WTC11 (cell line): ENCODE results near the gene HDGFL3. TPM values are rescaled to one million over a fixed set of nuclear protein-coding genes. Genes with fewer than 3 reads are reported as not detected.

ENCODE experiments used
- ATAC-seq: fragments of 200-7000 bp; cut with Tn5 transposase; 2 replicates; pipeline ENCODE4 v1.10.0; 2021; ENCODE audit warnings: mild to moderate bottlenecking, moderate library complexity
- CTCF ChIA-PET: fragments of 300-600 bp; sonication (Branson Sonifier 250); formaldehyde crosslinking; loops from one replicate; lab custom pipeline; 2021; ENCODE audit warnings: antibody characterized with exemption; lab: Charles Lee
- POLR2A ChIA-PET: fragments of 350-600 bp; sonication (Branson Sonifier 250); formaldehyde crosslinking; loops from one replicate; lab custom pipeline; 2021; ENCODE audit warnings: antibody characterized with exemption; lab: Charles Lee
- DNase-seq: peaks from one replicate; pipeline ENCODE4 v3.0.0; 2021; ENCODE audit warnings: low spot score
- H3K27ac Mint-ChIP-seq: 2 replicates; pipeline ENCODE4 v1.8.0; 2021; ENCODE audit warnings: mixed read lengths
- H3K27me3 Mint-ChIP-seq: 2 replicates; pipeline ENCODE4 v1.8.0; 2021; ENCODE audit warnings: low read depth, mild to moderate bottlenecking, moderate library complexity, mixed read lengths
- H3K36me3 Mint-ChIP-seq: 2 replicates; pipeline ENCODE4 v1.8.0; 2021; ENCODE audit warnings: mixed read lengths
- H3K4me1 Mint-ChIP-seq: 2 replicates; pipeline ENCODE4 v1.8.0; 2022; ENCODE audit warnings: mixed read lengths
- H3K4me3 Mint-ChIP-seq: 2 replicates; pipeline ENCODE4 v1.8.0; 2021; ENCODE audit warnings: mild to moderate bottlenecking, moderate library complexity, mixed read lengths
- H3K9me3 Mint-ChIP-seq: 2 replicates; pipeline ENCODE4 v1.8.0; 2021; ENCODE audit warnings: mixed read lengths
- CREB1 ChIP-seq: sonication (generic); formaldehyde crosslinking; IDR thresholded peaks from 2 replicates; pipeline ENCODE4 v1.8.0; 2023; ENCODE audit warnings: mild to moderate bottlenecking, missing genetic modification reagents
- ELF4 ChIP-seq: sonication (generic); formaldehyde crosslinking; IDR thresholded peaks from 2 replicates; pipeline ENCODE4 v1.8.1; 2022; ENCODE audit warnings: low read depth, mild to moderate bottlenecking, moderate library complexity, missing genetic modification reagents
- ESRRA ChIP-seq: sonication (generic); formaldehyde crosslinking; IDR thresholded peaks from 2 replicates; pipeline ENCODE4 v1.8.1; 2022; ENCODE audit warnings: mild to moderate bottlenecking, missing genetic modification reagents, borderline replicate concordance
- ETV6 ChIP-seq: sonication (generic); formaldehyde crosslinking; IDR thresholded peaks from 2 replicates; pipeline ENCODE4 v1.8.1; 2022; ENCODE audit warnings: mild to moderate bottlenecking, missing genetic modification reagents
- MXD4 ChIP-seq: fragments of 250-450 bp; sonication (Bioruptor Pico); IDR thresholded peaks from 2 replicates; pipeline ENCODE4 v1.8.0; 2021; ENCODE audit warnings: mild to moderate bottlenecking, moderate library complexity, borderline replicate concordance
- MYBL2 ChIP-seq: sonication (generic); formaldehyde crosslinking; IDR thresholded peaks from 2 replicates; pipeline ENCODE4 v1.8.1; 2023; ENCODE audit warnings: mild to moderate bottlenecking, moderate library complexity, missing genetic modification reagents
- OVOL2 ChIP-seq: fragments of 250-450 bp; sonication (Bioruptor Pico); IDR thresholded peaks from 2 replicates; pipeline ENCODE4 v1.9.0; 2021; ENCODE audit warnings: mild to moderate bottlenecking, borderline replicate concordance
- ZBTB21 ChIP-seq: sonication (generic); formaldehyde crosslinking; IDR thresholded peaks from 2 replicates; pipeline ENCODE4 v1.8.1; 2023; ENCODE audit warnings: mild to moderate bottlenecking, missing genetic modification reagents, borderline replicate concordance
- ZNF121 ChIP-seq: sonication (generic); formaldehyde crosslinking; IDR thresholded peaks from 2 replicates; pipeline ENCODE4 v1.8.0; 2023; ENCODE audit warnings: missing genetic modification reagents
- ZNF263 ChIP-seq: sonication (generic); formaldehyde crosslinking; IDR thresholded peaks from 2 replicates; pipeline ENCODE4 v1.8.1; 2022; ENCODE audit warnings: low read depth, mild to moderate bottlenecking, moderate library complexity, missing genetic modification reagents
- total RNA-seq: library from RNA; stranded (reverse); gene quantifications from 3 replicates; pipeline ENCODE4 v1.2.3, GENCODE V29; 2021
- TF ChIP-seq, protein P1 (sequence below): sonication (generic); formaldehyde crosslinking; IDR thresholded peaks from 2 replicates; pipeline ENCODE4 v1.8.0; 2022; ENCODE audit warnings: mild to moderate bottlenecking, missing genetic modification reagents
- TF ChIP-seq, protein P2 (sequence below): sonication (generic); formaldehyde crosslinking; IDR thresholded peaks from 2 replicates; pipeline ENCODE4 v1.8.0; 2022; ENCODE audit warnings: mild to moderate bottlenecking, missing genetic modification reagents
- TF ChIP-seq, protein P3 (sequence below): fragments of 250-450 bp; sonication (Bioruptor Pico); IDR thresholded peaks from 2 replicates; pipeline ENCODE4 v2.1.2; 2022; ENCODE audit warnings: mild to moderate bottlenecking, moderate library complexity
- TF ChIP-seq, protein P4 (sequence below): sonication (generic); formaldehyde crosslinking; IDR thresholded peaks from 2 replicates; pipeline ENCODE4 v1.8.1; 2023; ENCODE audit warnings: mild to moderate bottlenecking, missing genetic modification reagents
- TF ChIP-seq, protein P5 (sequence below): sonication (generic); formaldehyde crosslinking; conservative IDR thresholded peaks from 2 replicates; pipeline ENCODE4 v1.8.1; 2023; ENCODE audit warnings: mild to moderate bottlenecking, low read depth, missing genetic modification reagents, moderate library complexity
- TF ChIP-seq, protein P6 (sequence below): fragments of 200-600 bp; IDR thresholded peaks from 2 replicates; pipeline ENCODE4 v1.8.0; 2022; ENCODE audit warnings: antibody characterized with exemption
- TF ChIP-seq, protein P7 (sequence below): fragments of 250-450 bp; sonication (Bioruptor Pico); IDR thresholded peaks from 2 replicates; pipeline ENCODE4 v1.9.0; 2021; ENCODE audit warnings: moderate library complexity, mild to moderate bottlenecking, inconsistent platforms, borderline replicate concordance

The HDGFL3 gene
- total RNA-seq, 1 experiment from 2014 or later, result 124 TPM

DNA sequence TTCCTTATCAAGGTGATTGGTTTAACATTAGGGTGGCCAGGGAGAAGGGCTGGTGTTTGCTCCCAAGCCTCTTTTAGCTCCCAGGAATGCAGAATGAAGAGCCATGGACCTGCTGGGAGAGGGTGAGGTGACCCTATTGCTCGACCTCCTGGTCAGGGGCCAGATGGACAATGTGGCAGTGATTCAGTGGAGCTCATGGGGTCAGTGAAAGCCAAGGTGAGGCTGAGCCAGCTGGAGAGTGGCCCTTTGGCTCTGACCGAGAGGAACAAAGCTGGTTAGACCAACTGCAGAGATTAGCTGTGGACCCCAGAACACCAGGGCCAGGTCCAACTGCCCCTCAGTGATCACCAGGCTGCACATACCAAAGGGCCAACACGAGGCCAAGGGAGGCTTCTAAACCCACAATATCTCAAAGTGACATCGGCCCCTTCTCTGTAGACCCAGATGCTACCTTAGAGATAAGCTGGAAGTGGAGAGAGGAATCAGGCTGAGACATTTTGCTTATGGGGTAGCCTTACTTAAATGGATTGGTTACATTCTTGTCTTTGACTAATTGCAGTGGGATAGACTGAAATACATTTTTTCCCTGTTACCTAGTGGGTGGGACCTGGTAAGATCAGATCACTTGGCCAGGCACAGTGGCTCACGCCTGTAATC lies 124.8 kb downstream of the HDGFL3 start:
- TF ChIP-seq, protein P1, sequence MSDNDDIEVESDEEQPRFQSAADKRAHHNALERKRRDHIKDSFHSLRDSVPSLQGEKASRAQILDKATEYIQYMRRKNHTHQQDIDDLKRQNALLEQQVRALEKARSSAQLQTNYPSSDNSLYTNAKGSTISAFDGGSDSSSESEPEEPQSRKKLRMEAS, result no peak
- no peak for TF ChIP-seq ZNF121 (CRISPR knock-in tag)
- TF ChIP-seq, protein P2, sequence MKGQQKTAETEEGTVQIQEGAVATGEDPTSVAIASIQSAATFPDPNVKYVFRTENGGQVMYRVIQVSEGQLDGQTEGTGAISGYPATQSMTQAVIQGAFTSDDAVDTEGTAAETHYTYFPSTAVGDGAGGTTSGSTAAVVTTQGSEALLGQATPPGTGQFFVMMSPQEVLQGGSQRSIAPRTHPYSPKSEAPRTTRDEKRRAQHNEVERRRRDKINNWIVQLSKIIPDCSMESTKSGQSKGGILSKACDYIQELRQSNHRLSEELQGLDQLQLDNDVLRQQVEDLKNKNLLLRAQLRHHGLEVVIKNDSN (CRISPR knock-in tag), result no peak
- TF ChIP-seq, protein P3, sequence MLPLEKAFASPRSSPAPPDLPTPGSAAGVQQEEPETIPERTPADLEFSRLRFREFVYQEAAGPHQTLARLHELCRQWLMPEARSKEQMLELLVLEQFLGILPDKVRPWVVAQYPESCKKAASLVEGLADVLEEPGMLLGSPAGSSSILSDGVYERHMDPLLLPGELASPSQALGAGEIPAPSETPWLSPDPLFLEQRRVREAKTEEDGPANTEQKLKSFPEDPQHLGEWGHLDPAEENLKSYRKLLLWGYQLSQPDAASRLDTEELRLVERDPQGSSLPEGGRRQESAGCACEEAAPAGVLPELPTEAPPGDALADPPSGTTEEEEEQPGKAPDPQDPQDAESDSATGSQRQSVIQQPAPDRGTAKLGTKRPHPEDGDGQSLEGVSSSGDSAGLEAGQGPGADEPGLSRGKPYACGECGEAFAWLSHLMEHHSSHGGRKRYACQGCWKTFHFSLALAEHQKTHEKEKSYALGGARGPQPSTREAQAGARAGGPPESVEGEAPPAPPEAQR (CRISPR knock-in tag), result no peak
- no peak for TF ChIP-seq CREB1
- no peak for TF ChIP-seq ESRRA (CRISPR knock-in tag)
- TF ChIP-seq, protein P4, sequence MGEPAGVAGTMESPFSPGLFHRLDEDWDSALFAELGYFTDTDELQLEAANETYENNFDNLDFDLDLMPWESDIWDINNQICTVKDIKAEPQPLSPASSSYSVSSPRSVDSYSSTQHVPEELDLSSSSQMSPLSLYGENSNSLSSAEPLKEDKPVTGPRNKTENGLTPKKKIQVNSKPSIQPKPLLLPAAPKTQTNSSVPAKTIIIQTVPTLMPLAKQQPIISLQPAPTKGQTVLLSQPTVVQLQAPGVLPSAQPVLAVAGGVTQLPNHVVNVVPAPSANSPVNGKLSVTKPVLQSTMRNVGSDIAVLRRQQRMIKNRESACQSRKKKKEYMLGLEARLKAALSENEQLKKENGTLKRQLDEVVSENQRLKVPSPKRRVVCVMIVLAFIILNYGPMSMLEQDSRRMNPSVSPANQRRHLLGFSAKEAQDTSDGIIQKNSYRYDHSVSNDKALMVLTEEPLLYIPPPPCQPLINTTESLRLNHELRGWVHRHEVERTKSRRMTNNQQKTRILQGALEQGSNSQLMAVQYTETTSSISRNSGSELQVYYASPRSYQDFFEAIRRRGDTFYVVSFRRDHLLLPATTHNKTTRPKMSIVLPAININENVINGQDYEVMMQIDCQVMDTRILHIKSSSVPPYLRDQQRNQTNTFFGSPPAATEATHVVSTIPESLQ (CRISPR knock-in tag), result no peak
- no peak for TF ChIP-seq ZNF263 (CRISPR knock-in tag)
- TF ChIP-seq OVOL2 (CRISPR knock-in tag), result no peak
- H3K27ac Mint-ChIP-seq, result no peak overlapping the region
- DNase-seq (no peak), ATAC-seq (no peak)
- H3K27me3 Mint-ChIP-seq, result peaks cover under 1% of the 10 kb centered on the region
- POLR2A ChIA-PET, result no interaction called here
- H3K9me3 Mint-ChIP-seq, result no peaks in the 10 kb centered on the region
- H3K36me3 Mint-ChIP-seq, result no peaks in the 10 kb centered on the region
- H3K4me1 Mint-ChIP-seq, result peaks cover 8% of the 10 kb centered on the region
- CTCF ChIA-PET, result no interaction called here
- no peak overlapping the region for H3K4me3 Mint-ChIP-seq

DNA sequence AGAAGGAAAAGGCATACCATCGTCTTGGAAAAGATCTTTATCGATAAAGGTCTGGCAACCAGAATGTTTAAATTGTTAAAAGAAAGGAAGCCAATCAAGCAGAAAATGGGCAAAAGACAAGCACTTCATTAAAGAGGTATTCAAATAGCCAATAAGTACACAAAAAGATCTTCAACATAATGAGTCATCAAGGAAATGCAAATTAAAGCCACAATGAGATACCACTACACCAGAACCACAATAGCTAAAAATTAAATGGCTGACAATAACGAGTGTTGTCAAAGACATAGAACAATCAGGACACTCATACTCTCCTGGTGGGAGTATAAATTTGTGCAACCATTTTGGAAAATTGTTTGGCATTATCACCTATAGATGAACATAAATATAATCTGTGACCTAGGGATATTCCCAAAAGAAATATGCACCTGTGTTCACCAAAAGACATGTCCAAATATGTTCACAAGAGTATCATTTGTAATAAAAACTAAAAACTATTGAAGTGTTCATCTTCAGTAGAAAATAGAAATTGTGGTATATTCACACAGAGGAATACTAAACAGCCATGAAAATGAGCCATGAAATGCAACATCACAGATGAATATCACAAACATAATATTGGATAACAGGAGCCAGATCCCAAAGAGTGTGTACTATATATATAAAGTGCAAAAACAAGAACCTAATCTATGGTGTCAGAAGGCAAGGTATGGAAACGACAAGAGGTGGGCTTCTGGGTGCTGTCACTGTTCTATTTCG lies 126.2 kb downstream of the HDGFL3 start:
- ATAC-seq, result no peak
- POLR2A ChIA-PET, result no interaction called here
- CTCF ChIA-PET, result interaction anchor here (1.3 kb wide), 1 partner anchor 14 kb away, joined by 3 read pairs; the partner anchor contains the start of gene BTBD1
- Mint-ChIP-seq H3K9me3 (no peaks in the 10 kb centered on the region), H3K27me3 (peaks cover 5% of the 10 kb centered on the region), H3K4me1 (peaks cover 8% of the 10 kb centered on the region), H3K4me3 (no peak overlapping the region), H3K27ac (no peak overlapping the region), H3K36me3 (no peaks in the 10 kb centered on the region)
- DNase-seq, result no peak
- no peak for TF ChIP-seq MYBL2
- TF ChIP-seq ELF4, result no peak
- TF ChIP-seq MXD4, result no peak
- no peak for TF ChIP-seq OVOL2 (CRISPR knock-in tag)
- no peak for TF ChIP-seq ETV6 (CRISPR knock-in tag)
- TF ChIP-seq ZNF121 (CRISPR knock-in tag), result no peak
- TF ChIP-seq, protein P5, sequence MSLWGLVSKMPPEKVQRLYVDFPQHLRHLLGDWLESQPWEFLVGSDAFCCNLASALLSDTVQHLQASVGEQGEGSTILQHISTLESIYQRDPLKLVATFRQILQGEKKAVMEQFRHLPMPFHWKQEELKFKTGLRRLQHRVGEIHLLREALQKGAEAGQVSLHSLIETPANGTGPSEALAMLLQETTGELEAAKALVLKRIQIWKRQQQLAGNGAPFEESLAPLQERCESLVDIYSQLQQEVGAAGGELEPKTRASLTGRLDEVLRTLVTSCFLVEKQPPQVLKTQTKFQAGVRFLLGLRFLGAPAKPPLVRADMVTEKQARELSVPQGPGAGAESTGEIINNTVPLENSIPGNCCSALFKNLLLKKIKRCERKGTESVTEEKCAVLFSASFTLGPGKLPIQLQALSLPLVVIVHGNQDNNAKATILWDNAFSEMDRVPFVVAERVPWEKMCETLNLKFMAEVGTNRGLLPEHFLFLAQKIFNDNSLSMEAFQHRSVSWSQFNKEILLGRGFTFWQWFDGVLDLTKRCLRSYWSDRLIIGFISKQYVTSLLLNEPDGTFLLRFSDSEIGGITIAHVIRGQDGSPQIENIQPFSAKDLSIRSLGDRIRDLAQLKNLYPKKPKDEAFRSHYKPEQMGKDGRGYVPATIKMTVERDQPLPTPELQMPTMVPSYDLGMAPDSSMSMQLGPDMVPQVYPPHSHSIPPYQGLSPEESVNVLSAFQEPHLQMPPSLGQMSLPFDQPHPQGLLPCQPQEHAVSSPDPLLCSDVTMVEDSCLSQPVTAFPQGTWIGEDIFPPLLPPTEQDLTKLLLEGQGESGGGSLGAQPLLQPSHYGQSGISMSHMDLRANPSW (CRISPR knock-in tag), result no peak
- TF ChIP-seq ZBTB21, result no peak
- TF ChIP-seq, protein P6, sequence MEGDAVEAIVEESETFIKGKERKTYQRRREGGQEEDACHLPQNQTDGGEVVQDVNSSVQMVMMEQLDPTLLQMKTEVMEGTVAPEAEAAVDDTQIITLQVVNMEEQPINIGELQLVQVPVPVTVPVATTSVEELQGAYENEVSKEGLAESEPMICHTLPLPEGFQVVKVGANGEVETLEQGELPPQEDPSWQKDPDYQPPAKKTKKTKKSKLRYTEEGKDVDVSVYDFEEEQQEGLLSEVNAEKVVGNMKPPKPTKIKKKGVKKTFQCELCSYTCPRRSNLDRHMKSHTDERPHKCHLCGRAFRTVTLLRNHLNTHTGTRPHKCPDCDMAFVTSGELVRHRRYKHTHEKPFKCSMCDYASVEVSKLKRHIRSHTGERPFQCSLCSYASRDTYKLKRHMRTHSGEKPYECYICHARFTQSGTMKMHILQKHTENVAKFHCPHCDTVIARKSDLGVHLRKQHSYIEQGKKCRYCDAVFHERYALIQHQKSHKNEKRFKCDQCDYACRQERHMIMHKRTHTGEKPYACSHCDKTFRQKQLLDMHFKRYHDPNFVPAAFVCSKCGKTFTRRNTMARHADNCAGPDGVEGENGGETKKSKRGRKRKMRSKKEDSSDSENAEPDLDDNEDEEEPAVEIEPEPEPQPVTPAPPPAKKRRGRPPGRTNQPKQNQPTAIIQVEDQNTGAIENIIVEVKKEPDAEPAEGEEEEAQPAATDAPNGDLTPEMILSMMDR, result no peak
- TF ChIP-seq, protein P7, sequence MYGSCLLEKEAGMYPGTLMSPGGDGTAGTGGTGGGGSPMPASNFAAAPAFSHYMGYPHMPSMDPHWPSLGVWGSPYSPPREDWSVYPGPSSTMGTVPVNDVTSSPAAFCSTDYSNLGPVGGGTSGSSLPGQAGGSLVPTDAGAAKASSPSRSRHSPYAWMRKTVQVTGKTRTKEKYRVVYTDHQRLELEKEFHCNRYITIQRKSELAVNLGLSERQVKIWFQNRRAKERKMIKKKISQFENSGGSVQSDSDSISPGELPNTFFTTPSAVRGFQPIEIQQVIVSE (CRISPR knock-in tag), result no peak
